CD4-positive, alpha-beta T cell treated with Interleukin-2 at 100 ng/mL for 4 hours (primary cell): ENCODE results near the gene NAT14.
"Not testable (repeated sequence)": the region's sequence is repeated elsewhere in the genome, so short reads cannot be mapped to it uniquely, and the experiment has no call there.

Experiments
- DNase-seq: peaks from one replicate; pipeline ENCODE4 v3.0.0-alpha.2; 2020; ENCODE audit warnings: low spot score

The NAT14 gene, protein sequence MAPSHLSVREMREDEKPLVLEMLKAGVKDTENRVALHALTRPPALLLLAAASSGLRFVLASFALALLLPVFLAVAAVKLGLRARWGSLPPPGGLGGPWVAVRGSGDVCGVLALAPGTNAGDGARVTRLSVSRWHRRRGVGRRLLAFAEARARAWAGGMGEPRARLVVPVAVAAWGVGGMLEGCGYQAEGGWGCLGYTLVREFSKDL

DNA sequence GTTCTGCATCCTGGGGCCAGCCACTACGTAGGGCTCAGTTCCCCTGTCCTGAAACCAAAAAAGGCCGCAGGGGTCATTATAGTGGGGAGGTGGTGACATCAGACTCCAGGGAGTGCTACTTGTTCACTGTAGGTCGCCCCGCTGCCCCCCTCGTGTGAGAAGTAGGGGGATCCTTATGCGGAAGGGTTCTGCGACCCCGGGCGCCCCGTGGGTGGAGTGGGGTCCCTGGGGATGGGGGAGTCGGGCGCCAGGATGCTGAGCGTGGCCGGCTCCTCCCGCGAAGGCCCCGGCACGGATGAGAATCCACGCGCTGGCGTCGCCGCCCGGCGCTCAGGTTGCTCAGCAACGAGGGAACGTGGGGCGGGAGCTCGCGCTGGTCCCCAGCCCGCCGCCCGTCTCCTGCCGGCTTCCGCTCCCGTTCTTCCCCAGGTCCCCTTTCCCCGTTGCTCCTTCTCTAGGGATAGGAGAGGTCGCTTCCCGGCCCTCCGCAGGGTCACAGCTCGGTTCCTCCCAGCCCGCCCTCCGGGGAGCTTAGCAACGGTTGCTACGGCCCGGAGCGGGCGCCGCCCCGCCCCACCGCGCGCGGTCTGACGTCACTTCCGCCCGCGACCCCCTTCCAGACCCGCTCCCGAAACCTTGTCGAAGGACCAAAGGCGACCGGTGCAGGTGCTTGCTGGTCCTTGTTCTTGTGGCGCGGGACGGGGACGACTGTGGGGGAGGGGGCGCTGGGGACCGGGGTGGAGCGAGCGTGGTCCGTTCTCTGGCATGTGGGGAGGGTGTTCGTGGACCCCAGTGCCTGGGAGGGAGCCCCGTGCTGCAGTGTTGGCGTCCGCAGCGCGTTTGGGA lies at the start of gene NAT14:
TSS of gene NAT14 (plus strand) at position 596 of the 846 bp plus-strand sequence. CDS start 521 bp downstream, outside the sequence.
- DNase-seq: peak; percentile 48

DNA sequence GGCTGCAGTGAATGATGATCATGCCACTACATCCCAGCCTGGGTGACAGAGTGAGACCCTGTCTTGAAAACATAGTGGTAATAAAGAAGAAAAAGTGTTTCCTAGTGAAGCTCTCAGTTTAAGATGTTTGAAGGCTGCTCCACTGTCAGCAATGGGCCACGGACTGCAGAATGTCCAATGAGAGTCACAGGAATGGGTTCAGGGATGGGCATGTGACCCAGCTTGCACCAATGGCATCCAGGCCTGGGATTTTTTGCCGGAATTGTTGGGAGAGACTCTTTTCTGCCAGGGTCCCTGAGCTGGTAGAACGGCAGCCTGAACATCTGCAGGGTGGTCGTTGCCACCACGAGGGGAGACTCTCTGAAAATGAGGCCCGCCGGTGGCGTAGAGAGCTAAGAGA lies 48.1 kb upstream of the NAT14 start:
- no peak for DNase-seq

DNA sequence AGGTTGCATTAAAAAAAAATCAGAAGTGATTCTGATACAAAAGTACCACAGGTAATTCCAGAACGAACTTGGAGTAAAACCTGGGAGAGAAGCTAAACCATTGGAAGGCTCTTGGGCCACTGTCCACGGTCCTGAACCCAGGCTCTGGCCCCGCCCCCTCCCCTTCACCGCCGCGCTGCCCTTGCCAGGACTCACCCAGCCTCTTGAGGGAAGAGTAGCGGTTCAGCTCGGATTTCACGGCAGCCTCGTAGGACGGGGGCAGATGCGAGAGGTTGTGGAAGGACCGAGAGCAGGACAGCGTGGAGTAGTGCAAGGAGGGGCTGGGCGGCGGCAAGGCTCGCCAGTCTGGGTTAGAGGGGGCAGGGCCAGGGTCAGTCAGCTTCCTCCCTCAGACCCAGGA lies 47.6 kb upstream of the NAT14 start:
- no peak for DNase-seq

DNA sequence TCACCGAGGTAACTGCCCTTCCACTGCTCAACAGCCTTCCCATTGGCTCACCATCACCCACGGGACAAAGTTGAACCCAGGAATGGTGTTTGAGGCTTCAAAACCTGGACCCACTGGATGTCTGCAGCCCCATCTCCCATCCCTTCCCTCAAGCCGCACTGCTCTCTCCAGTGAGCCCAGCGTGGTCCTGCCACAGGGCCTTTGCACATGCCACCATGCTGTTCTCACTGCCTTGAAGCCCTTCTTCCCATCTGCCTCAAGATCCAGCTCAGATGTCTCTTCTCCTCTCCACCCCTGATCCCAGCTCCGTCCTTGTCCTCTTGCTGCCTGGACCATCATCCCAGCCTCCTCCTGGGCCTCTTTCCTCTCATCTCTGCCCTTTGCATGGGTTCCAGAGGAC lies 45.9 kb upstream of the NAT14 start:
- no peak for DNase-seq

DNA sequence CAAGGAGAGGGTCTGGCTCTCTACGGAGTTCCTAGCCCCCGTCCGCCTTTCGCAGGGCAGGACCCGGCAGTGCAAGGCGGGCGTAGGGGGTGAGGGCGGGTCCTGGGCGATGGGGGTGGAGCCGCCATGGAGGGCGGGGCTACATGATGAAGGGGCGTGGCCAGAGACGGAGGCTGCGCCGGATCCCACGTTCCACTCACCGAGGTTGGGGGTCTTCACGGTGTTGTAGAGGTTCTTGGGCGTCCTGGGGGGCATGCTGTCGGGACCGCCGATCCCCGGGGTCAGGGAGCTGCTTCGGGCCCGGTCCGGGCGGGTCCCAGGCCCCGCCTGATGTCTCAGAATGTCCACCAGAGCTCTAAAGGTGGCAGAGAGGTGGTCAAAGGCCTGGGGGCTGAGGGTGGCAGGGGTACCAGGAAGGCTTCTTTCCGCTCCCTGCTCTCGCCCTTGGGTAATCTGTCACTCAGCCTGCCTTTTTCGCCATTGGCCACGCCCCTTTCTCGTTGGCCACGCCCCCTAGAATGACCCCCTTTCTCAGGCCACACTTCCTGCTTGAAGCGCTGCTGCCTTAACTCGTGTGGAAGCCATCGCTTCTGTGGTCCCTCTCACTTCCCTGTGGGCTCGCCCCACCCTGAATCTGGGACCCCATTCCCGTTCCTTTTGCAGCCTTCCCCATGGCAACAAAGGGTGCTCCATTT lies 44.4 kb upstream of the NAT14 start:
- no peak for DNase-seq

DNA sequence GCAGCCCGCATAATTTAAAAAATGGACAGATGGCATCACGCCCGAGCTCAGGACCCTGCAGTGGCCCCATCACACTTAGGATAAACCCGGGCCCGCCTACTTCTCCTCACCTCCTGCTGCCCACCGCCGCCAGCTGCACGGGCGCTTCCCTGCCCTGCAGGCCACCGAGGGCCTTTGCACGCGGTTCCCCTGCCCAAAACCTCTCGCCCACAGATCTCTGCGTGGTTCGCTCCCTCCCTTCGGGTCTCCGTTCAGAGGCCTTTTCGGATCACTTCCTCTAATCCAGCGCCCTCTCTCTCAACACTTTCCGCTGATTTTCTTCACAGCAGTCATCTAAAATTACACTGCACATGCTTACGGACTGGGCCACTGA lies 43.7 kb upstream of the NAT14 start:
- DNase-seq: no peak

DNA sequence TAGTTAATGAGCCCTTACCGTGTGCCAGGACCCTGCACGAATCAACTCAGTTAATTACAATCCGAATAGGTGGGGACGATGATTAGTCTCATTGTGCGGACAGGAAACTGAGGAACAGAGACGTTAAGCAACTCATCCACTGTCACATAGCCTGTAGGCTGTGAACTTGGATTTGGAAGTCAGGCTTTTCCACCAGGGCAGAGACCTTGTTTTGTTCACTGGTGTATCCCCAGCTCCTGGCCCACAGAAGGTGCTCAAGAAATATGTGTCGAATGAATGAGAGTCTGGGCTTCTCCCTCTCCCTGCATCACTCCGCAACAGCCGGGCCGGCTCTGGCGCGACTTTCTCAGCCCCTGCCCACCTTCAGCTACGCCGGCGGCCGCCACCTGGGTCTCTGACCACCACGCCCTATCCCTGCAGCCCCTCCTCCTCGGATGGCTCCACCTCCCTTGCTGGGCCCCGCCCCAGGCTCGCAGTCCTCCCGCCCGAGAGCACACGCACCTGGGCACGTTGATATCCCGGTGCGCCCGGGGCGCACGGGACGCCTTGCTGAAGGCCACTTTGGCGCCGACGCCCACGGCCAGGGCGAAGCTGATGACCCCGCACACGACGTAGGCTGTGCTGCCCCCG lies 43.2 kb upstream of the NAT14 start:
- no peak for DNase-seq

DNA sequence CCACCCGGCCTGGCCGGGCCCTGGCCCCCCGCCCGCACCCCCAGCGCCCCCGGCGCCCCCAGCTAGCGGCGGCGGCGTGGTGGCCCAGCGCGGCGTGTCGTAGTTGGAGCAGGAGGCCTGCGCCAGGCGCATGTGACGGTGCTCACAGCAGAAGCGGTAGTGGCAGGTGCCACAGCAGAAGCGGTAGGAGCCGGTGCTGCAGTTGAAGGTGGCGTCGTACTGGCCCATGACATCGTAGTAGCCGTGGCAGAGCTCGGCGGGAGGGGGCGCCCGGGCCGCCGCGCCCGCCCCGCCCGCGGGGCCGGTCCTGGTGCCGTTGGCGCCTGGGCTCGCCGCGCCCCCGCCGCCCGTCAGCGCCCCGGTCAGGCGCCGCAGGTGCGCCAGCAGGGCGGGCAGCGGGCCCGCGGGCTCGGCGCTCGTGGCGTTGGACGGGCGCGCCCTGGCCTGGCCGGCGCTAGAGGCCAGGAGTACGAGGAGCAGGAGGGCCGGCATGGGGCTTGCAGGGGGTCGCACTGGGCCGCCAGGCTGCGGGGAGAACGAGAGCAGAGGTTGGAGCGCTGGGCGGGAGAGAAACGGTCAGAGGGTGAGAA lies 42.5 kb upstream of the NAT14 start:
- no peak for DNase-seq

DNA sequence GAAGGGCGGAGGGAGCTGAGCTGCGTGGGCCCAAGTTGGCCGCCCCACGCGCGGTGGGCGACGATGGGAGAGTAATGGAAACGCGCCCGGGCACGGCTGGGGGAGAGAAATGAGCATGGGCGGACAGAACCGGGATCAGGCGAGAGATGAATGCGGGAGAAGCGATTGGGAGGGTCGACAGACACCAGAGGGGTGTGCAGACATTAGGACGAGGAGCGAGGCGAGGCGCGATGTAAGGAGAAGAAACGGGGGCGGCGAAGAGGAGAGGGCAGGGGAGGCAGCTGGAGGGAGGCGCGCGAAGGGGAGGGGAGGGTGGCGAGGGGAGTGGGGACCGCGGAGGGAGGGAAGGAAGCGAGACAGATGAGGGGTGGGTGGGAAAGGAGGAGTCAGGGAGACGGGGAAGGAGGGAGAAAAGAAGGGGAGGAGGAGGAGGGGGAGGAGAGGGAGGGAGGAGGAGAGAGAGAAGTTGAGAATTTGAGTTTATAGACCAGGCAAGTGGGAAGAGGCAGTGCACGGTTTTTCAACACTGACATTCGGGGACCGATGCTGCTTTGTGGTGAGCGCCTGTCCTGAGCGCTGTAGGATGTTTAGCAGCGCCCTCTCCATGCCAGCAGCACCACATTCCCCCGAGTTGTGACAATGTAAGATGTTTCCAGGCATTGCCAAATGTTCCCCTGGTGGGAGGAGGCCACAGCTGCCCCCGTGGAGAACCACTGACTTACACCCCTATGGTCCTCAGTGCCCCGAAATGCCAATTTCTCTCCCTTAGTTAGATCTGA lies 41.8 kb upstream of the NAT14 start, which contains the start of gene SHISA7:
TSS of gene SHISA7 (minus strand) at position 256 of the 779 bp plus-strand sequence. CDS start 437 bp downstream, outside the sequence.
- DNase-seq: no peak

DNA sequence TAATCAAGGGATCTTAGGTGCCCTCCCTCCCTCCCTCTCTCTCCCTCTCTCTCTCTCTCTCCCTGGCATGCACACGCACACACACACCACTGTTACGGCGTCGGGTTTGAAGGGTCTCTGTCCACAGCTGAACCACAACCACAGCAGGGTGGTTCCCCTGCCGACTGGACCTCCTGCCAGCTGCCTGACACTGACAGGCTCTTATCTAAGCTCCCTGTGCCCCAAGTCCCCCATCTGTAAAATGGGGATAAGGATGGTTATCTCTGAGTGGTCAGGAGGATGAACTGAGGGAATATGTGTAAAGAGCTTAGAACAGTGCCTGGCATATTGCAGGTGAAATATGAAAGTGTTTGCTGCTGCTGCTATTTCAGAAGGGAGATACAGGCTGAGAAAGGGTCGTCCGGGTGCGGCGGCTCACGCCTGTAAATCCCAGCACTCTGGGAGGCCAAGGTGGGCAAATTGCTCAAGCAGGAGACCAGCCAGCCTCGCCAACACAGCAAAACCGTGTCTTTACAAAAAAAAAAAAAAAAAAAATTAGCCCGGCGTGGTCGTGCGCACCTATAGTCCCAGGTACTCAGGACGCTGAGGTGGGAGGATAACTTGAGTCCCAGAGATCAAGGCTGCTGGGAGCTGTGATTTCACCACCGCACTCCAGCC lies 41.0 kb upstream of the NAT14 start:
- no peak for DNase-seq

DNA sequence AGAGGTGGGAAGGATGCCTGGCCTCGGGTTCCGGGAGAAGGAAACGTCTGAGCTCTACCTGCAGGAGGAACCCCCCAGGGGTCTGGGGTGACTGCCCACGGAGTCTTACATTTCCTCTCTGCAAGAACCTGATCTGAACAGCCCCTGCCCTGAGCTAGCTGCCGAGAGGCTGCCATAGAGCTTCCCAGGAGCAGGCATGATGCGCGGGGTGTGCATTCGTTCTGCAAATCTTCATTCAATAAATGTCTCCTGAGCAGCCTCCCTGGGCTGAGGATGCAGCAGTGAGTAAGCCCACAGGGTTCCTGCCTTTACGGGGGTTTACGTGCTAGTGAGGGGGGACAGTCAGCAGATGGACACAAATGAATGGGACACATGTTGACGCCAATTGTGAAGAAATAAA lies 40.3 kb upstream of the NAT14 start:
- DNase-seq: no peak

DNA sequence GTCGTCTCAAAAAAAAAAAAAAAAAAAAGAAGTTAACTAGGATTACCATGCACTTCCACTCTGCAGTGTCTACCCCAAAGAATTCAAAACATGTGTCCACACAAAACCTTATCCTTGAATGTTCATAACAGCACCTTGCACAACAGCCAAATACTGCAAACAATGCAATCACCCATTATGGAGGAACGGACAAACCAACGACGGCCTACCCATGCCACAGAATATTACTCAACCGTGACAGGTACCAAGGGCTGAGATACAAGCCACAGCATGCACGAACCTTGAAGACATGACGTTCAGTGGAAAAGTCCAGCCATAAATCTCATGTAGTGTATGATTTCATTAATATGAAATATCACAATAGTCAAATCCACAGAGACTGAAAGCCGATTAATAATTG lies 38.9 kb upstream of the NAT14 start:
- DNase-seq: no peak

DNA sequence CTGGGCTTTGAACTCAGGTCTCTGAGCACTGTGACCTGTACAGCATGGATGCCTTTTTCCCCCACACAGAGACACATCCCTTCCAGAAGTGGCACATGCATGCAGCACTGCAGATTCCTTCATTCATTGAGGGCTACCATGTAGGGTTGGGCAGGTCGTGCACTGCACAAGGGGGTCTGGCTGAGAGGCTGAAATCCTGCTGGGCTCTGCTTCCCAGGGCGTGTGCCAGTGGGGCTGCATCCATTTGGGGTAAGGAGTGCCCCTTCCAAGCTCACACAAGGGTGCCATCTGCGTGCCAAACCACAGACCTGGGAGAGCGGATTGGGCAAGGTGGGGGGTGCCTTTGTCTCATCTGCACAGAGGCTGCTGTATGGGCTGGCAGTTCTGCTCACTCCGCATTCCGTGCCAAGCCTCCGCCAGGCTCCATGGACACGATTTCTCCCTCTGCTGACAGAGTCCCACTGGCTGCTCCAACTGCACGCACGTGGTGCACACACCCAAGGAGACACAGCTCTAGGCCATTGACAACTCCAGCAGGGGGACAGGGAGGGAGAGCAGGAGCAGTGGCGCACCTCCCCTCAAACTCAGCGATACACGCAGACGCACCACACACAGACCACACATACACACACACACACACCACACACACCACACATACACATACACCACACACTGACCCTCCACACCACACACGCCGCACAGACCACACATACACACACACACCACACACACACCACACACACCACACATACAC lies 37.4 kb upstream of the NAT14 start:
- DNase-seq: no peak

DNA sequence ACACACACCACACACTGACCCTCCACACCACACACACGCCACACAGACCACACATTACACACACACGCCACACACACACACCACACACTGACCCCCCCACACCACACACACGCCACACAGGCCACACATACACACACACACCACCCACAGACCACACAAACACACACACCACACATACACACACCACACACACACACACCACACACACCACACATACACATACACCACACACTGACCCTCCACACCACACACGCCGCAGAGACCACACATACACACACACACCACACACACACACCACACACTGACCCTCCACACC lies 36.9 kb upstream of the NAT14 start:
- DNase-seq: not testable (repeated sequence)

DNA sequence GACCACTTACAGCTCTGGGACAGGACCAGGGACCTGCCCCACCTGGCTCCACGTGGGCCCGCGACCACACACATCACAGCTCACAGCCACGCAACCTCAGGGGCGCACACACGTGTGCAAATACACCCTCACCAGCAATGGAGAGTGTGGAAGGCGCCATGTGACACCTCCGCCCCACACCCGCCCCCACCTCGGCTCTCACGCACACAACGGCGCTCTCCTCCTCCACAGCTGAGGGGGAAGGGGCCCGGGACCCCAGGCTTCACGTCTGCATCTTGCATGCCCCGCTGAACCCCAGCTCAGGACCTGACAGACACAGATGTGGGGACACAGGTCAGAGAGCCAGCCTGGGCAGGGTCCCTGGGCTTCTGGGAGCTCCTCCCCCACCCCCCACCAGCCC lies 35.5 kb upstream of the NAT14 start:
- no peak for DNase-seq

DNA sequence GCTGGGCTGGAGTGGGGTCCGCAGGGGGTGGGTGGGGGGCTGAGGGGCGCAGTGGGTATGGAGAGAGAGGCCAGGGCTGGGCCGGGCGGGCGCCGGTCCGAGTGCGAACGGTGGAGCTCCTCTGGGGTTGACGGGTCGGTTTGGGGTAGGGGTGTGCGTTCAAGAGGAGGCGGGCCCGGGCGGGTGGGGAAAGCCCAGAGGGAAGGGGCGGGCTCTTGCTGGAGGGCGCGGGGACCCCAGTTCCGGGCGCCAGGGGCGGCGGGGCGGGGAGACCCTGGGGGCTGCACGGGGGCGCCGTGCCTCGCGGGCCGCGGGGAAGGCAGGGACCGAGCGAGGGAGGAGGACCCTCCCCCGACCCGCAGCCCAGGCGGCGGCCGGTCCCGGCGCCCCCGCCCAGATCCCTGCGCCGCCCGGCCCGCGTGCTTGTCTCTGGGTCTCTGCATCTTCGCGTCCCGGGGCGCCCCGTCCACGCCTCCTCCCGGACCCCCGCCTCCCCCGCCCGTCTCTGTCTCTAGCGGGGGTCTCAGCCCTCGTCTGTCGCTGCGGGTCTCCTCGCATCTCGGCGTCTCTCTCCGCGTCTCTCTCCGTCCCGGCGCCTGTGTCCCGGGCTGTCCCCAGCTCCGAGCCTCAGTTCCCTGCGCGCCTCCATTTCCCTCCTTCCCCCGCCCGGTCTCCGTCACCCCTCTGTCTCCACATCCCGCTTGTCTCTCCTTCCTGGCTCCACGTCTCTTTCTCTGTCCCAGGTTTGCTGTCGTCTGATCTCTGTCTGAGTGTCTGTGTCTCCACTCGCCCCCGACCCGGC lies 33.6 kb upstream of the NAT14 start:
- DNase-seq: no peak

DNA sequence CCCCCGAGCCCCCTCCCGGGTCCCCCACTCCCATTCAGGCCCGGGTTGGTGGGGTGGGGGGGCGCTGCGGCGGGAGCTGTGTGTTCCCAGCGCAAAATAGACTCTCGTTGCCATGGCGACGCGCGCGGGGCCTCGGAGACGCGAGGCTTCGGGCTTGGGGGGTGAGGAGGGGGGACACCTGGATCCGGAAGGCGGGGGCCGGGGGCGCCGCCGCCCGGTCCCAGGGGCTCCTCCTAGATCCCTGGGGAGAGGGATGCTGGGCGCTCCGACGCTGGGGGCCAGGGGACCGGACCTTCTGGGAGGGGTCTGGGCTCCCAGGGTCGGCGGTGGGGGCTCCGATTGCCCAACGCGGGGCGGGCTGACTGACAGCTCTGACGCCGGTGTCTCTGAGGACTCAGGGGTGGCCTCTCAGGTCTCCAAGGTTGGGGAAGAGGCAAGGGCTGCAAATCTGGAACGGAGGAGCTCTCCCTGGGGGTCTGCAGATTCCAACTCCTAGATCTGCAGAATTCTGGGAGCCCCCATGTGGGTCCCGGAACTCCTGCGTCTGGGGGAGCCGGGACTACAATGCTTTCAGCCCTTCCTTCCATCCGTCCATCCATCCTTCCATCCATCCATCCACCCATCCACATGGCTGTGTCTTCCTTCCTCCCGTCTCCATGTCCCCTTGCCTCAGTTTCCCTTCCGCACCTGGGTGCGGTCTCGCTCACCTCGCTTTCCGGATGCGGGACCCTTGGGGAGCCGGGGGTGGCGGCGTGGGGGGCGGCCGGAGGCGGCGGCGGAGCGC lies 32.8 kb upstream of the NAT14 start:
- no peak for DNase-seq

DNA sequence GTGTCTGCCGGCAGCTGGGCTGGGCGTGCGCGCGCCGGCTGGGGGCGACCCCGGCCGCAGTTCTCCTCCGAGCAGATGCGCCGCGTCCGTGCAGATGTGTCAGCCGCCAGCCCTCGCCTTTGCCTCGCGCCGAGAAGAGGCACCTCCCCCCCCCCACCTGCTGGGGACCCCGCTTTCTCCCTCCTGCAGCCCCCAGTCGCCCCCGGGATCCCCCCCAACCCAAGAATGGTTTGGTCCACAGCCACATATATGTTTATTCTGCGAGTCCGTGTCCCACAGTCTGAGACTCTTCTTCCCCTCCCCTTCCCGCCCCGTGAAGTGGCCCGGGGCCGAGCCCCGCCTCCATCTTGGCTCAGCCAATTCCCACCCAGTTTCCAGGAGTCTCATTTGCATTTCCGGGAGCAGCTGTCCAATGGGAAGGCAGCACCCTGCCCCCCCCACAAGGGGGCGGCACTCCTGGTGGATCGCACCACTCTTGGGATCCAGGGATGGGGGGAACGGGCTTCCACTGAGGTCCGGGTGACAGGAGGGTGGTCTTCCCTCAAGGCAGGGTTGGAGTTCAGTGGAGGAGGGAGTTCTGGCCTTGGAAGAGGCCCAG lies 32.1 kb upstream of the NAT14 start:
- peak; percentile 46 for DNase-seq
